NCI-H1092 treated with DMSO at 0.1 percent for 48 hours (cell line): ENCODE data around the gene GRID2.

Experiments
- DNase-seq: peaks from one replicate; lab custom pipeline; 2025; lab: John Stamatoyannopoulos, UW

GRID2 gene

DNA sequence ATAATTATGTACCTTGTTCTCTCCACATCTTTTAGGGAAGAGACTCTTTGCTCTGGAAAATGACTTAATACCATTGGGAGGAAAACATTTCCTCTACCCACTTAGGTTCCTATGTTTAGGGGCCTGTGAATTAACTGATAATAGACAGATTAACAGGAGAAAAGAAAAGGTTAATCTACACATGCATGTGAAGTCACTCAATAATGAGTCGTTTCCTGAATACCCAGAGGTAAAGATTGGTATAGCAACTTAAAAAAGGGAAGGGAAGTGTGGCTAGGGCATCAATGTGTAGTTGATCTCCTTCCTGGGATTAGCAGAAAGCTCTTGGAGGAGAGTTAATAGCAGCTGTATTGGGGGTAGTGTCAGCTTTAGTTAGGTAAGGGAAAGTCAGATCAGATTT is 1105.3 kb downstream of the GRID2 start:
- DNase-seq, result no peak

DNA sequence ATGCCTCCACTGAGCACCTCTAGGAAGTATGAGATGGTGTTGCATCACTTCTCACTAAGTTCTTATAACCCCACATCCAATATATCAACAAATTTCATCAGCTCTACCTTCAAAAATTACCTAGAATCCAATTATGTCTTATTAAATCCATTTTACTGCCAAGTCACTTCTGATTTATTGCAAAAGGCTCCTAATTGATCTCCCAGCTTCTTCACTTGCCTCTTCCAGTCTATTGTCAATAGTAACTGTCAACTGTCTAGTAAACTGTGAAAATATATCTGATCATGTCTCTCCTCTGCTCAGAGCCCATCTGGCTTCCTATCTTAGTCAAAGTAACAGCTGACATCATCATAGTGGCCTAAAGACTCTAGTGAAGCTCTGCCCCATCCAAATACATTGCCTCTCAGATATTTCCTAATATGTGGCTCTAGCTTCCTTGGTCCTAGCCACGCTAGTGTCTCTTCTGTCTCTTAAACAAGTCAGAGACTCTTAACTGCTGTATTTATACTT is 1110.3 kb downstream of the GRID2 start:
- no peak for DNase-seq

DNA sequence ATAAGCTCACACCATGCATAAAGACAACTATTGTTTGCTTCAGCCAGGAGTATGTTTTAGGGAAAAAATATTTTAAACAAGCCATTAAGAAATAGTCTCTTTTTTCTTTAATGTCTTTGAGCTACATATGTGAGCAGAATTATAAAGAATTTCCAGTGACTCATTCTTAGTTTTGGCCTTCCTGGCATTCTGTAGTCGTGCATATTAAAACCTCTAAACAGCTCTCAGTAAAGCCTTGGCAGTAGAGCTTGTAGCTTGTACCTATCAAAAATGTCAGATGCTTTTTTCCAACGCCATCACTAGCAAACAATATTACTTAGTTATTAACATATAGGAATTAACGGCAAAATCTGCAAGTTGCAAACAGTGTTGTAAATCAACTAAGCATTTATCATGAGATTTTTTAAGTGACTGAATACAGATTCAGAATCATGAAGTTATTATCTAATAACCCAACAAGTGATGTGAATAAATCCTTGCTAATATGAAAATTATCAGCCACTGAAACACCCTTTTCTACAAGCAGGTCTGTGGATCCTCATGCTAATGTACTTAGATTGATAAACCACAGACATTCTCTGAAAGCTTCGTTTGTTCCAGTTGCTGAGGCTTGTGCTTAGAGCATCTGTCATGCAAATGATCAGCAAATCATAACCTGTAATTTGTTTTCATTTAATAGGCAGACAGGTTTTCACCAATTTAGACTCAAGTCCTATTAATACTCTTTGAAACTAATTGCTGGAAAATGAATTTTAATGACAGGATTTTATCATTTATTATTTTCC is 1112.8 kb downstream of the GRID2 start:
- DNase-seq, result no peak

DNA sequence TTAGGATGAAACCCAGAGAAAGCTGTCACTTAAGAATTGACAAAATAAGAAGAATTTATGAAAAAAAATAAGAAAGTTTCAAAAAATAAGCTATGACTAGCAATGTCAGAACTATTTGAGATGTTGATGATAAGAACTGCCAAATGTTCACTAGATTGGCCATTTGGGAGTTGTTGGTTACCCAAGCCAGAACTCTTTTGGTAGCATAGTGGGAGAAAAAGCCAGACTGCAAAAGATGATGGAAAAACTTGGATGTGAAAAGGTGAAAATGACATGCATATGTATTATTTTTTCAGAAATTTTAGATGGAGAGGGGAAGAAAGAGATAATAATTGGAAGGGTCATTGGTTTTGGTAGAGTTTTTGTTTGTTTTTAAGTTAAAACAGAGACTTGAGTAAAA is 1127.6 kb downstream of the GRID2 start:
- no peak for DNase-seq

DNA sequence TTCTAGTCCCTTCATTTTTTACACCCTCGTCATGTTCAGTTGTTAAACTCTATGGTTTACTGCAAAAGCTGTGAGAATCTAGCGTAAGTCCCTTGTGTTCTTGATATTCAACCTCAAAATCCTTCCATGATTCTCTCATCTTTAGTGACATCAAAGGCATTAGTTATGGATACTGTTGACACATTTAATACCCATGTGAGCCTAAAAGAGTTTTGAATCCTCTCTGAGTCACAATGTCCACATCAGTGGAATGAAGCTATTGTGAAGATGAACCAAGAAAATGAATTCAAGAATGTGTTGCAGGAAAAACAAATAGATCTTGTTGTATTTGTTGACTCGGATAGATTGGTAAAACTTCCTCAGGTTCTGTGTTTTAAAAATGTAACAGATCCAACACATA is 1130.1 kb downstream of the GRID2 start:
- no peak for DNase-seq

DNA sequence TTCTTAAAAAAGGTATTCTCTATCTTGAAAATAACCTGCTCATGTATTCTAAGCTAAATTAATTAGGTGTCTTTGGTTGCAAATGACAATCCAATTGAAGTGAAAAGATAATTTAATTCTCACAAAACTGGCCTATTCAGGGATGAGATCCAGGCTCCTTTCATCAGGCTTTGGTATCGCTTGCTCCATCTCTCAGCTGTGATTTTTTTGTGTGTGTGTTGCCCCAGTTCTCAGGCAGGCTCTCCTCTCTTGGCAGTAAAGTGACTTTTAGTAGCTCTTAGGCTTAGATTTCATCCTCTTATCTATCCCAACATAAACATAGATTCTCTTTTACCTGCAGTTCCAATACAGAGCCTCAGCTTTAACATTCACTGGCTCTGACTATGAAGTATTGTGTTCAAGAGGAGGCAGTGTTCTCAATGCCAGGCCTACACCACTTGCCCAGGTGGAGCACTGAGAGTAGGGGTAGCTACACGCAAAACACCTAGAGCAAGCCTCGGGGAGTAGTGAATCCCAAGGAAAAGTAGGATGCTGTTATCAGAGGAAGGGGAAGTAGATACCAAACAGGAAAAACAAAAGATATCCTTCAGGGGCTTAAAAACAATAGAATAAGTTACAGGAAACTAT is 1132.3 kb downstream of the GRID2 start:
- no peak for DNase-seq

DNA sequence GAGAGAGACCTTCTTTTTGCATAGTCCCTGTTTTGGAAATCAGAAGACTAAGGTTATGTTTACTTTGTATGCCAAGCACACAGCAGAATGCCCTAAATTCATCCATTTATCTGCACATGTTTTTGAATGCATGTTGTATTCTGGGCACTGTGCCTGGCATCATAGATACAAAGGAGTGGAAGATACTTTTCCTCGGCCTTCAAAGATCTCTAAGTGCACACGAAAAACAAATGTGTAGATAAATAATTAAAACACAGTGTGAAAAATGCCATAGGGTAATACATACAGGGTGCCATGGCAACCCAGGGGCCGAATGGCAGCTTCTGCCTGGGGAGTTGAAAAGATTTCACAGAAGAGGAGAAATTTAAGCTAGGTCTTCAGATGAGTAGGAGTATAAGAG is 1134.2 kb downstream of the GRID2 start:
- DNase-seq, result no peak

DNA sequence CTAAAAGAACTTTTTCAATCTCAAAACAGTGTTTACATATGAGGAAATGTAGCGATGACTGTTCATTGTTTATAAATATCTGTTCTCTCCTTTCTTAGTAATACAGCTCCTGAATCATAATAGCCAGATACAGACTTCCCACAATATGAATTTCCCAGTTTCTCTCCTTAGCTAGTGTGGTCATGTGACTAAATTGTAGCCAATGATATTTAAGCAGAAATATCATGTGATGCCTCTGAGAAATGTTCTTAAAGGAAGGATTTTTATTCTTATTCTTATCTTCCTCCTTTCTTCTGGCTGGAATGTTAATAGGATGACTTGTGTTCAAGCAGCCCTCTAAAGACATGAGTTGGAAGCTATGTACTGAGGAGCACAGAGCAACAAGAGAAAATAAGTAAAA is 1141.1 kb downstream of the GRID2 start:
- no peak for DNase-seq

DNA sequence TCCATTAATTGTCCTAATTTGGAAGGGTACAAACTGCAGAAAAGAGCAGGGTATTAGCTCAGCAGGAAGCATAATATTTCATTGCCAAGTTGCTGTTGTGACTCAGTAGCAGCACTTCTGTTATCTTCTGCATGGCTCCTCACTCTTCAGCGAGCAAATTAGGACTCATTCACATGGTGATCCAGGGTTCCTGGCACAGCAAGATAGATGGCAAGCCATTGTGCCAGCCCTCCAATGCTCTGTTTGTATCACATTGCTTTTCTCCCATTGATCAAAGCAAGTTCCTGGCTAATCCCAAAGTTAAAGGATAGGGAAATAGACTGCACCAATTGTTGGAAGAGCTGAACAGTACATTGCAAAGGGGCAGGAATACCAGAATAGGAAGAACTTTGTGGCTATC is 1142.3 kb downstream of the GRID2 start:
- DNase-seq, result no peak

DNA sequence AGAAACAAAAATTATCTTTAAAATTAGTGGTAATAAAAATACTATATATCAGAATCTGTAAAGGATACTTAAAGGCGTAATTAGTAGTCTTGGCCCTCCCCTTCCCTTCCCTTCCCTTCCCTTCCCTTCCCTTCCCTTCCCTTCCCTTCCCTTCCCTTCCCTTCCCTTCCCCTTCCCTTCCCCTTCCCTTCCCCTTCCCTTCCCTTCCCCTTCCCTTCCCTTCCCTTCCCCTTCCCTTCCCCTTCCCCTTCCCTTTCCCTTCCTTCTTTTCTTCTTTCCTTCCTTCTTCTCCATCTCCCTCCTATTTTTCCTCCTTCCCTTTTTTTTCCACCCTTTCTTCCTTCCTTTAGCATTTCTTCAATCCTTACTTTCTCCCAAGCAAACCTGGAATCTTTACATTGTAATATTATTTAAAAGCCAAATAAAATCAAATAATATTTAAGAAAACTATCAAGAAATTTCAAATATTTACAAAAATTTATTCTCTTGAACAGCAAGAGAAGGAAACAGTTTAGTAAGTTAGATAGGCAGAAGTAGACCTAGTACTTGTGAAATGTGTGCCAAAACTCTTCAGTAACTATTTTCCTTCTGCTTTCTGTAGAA is 1145.0 kb downstream of the GRID2 start:
- no peak for DNase-seq

DNA sequence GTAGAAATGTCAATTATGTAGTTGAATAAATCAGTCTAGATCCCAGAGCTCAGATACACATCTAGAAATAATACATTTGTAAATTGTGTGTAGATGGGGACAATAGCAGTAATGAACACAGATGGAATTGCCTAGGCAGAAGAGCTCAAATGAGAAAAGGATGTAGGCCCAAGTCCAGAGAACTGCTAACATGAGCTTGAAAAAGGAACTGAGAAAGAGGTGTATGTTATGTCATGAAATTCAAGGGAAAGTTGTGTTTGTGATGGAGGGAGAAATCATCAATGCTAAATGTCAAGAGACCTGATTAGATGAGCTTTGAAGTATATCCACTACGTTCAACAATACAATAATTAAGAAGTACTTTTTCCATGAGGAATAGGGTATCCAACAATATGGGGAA is 1148.2 kb downstream of the GRID2 start:
- no peak for DNase-seq

DNA sequence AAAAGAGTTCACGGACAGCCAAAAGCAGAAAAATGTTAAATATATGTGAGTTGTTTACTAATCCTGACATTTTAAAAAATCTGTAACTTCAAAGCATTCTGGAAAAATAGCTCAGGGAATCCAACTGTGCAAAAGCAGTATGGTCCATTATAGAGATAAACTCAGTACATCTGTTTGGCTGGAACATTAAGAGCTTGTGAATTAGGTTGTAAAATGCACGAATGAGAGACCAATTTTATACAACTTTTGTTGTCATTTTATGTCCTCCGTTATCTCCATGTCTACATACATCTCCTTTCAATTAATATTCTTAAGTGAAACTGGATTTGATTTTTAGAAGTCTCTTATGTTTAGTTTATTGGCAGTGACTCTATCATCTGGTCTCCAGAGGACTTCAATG is 1157.8 kb downstream of the GRID2 start:
- DNase-seq, result no peak

DNA sequence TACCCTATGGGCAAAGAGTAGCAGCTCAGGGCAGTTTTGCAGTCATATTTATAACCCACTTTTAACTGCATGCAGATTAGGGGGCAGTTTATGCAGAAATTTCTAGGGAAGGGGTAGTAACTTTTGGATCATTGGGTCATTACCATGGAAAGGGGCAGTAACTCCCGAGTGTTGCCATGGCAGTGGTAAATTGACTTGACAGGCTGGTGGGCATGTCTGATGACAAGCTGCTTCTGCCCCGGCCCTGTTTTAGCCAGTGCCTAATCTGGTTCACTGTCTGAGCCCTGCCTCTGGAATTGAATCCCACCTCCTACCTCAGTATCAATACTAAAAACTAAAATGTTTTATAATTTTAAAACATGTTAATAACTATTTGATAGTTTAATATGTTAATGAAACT is 1162.7 kb downstream of the GRID2 start:
- DNase-seq, result no peak

DNA sequence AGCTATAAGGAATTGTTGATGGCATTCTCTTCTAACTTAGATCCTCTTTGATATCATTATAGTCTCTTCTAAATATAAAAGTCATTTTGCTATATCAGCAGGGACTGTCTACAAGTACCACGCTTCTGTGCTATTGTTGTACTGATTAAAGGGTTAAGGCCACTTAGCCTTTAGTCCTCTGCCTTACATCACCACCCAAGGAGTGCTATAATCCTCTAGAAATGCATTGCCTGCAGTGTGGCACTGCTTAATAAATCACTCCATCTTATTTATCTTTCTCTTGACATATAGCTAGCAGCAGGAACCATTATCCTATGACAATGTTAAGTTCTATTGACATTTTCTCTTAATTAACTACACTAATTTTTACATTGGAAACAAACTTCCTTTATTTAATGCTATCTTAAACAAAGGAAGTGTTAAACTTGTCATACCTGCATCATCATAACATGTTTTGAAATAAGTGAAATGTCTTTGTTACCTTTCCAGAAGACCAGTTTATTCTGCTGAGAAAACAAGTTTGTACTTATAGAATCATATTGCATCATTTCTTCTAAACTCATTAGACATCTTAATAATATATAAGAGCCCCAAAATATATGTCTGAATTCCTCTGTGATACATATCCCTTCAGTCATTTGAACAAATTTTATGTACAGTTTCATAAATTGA is 1163.9 kb downstream of the GRID2 start:
- no peak for DNase-seq

DNA sequence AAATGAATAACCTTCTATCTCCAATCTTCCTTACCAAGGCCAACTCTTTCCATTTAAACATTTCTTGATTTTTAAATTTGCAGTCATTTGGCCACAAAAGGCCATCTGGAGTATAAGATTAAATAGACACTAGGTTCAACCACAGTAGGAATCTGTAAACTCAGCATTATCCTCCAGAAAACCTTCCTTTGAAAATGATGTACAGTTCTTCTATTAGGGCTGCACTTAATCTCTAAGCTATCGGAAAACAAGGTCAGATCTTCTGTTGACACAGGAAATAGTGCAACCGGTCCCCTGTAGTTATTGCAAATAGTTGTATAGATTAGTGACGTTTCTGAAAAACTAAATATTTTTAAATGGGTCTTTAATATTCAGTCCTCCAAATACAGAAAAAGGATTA is 1165.8 kb downstream of the GRID2 start:
- no peak for DNase-seq

DNA sequence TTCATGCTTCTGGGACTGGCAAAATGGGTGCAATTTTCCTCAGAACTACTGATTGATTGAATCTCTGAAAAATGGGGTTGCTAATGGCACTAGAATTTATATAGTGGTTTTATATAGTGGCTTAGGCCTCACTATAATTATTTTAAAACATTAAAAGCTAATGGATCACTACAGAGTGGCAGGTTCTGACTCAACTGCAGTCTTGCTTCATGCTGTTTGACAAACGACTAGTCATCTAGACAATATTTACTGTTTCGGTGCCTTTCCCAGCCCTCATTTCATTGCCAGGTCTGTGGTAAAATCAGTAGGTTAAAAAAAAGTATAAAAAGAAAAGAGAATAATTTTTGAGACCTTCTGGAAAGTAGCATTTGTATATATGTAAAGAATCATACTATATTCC is 1172.0 kb downstream of the GRID2 start:
- no peak for DNase-seq

DNA sequence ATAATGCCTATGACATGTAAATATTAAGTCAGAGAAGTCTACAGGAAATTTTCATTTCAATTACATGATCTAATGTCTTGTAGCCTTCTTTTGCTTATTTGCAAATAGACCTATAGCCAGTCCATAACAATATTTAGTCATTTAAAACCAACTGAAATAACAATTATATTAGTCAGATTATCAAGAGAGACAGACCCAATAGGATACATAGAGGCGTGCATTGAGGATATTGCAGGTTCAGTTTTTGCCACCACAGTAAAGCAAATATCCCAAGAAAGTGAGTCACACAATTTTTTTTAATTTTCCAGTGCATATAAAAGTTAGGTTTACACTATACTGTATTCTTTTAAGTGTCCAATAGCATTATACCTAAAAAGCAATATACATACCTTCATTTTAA is 1175.0 kb downstream of the GRID2 start:
- DNase-seq, result no peak

DNA sequence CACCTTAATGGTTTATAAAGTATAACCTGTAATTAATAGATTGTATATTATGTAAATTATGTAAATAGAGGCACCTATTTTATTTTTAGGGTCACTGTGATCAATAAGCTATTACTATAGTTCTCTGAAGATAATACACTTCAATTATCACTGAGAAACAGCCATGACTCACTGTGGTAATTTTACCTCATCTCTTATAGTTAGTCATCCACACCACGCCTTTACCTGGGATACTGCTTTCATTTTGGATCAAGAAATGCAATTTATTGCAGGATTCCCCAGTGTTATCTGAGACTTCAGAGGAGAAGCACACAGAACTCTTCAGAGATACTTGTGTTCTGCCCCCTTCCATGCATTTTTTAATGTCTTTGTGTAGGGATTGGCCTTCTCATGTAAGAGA is 1176.7 kb downstream of the GRID2 start:
- no peak for DNase-seq

DNA sequence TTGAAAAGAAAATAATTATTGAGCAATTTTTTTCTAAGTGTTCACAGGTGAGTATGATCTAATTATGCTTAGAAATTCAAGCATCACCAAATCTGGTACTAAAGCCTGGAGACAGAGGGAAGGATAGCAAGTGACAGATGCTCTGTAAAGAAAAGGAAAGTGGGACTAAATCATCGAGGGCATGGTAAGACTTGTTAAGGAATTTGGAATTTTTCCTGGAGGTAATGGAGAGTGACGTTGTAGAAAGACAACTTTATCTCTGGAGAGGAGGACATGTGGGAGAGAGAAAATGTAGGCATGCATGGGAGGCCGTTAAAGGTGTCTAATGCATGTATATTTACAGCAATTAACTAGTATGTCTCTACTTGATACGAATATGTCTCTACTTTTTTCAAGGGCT is 1191.6 kb downstream of the GRID2 start:
- DNase-seq, result no peak

DNA sequence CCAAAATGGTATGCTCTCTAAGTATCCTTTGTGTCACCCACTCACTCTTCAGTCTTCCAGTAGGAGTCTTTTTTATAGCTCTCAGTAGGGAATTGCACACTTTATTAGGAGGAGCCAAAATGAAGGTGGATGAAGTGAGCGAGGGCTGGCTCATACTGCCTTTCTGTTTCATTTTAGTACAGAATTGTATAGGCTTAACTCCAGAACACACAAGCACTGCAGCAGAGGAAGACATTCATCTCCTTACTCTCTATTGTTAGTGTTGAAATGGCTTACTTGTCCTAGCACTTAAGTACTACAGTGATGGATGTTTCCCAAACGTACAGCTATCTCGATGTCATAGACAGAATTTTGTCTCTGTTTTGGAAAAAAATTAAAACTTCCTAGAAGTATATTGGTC is 1197.5 kb downstream of the GRID2 start:
- DNase-seq, result no peak

DNA sequence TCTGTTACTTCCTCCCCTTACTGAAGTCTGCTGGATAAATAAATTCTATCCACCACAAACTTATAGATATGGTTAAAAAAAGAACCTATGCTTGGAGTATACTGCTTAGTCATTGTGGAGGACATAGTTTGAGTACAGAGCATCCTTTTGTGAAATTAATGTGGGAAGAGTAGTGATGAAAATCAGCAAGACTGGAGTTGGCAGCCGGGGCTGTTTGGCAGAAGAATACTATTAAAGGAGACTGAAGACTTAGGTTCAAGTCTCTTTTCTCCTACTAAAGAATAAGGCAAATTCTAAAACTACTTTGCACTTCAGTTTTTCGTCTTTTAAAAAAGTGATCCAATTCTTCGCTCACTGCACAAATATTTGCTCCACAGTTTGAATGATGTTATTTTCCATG is 1198.2 kb downstream of the GRID2 start:
- no peak for DNase-seq

DNA sequence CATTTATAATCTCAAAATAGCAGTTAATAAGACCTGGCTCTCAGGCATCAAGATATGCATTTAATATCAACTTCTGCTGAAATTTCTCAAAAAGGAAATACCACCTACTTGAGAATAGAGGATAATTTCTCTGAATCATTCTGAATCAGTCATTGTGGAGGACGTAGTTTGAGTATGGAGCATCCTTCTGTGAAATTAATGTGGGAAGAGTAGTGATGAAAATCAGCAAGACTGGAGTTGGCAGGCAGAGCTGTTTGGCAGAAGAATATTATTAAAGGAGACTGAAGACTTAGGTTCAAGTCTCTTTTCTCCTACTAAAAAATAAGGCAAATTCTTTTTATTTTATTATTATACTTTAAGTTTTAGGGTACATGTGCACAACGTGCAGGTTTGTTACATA is 1199.2 kb downstream of the GRID2 start:
- no peak for DNase-seq

DNA sequence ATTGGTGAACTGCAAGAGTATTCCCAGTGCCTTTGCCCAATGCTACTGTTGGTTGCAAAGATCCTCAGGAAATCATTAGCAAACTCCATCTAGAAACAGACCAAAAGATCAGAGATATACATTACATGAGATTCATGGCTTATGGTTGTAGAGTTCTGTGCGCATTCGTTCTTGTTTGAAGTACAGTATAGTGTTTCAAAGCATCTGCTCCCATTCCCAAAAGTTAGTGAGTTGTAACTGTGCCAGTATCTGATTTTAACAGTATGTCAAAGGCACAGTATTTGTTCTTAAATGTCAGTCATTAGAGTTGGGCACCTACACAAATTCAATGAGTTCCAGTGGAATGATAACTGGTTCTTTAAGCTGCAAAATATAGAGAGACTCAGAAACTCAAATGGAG is 1210.1 kb downstream of the GRID2 start:
- no peak for DNase-seq
